Endothelial cell (in vitro differentiated cells): Measurements from ENCODE around the gene SDHAF3. TPM values are rescaled to one million over a fixed set of nuclear protein-coding genes. Genes with fewer than 3 reads are reported as not detected.

Source experiments
- DNase-seq: peaks from one replicate; pipeline ENCODE4 v3.0.0; 2021; ENCODE audit warnings: low spot score
- H3K27ac Mint-ChIP-seq: one replicate; pipeline ENCODE4 v1.8.0; 2021; ENCODE audit warnings: mixed read lengths, inconsistent platforms; ENCODE audit not compliant: unreplicated experiment
- H3K27me3 Mint-ChIP-seq: one replicate; pipeline ENCODE4 v1.8.0; 2021; ENCODE audit warnings: mild to moderate bottlenecking, moderate library complexity, mixed read lengths, inconsistent platforms; ENCODE audit not compliant: unreplicated experiment
- H3K36me3 Mint-ChIP-seq: one replicate; pipeline ENCODE4 v1.8.0; 2021; ENCODE audit warnings: mild to moderate bottlenecking, low read depth, mixed read lengths, inconsistent platforms; ENCODE audit not compliant: unreplicated experiment
- H3K4me1 Mint-ChIP-seq: one replicate; pipeline ENCODE4 v1.8.0; 2021; ENCODE audit warnings: mild to moderate bottlenecking, mixed read lengths, inconsistent platforms; ENCODE audit not compliant: unreplicated experiment
- H3K4me3 Mint-ChIP-seq: one replicate; pipeline ENCODE4 v1.8.0; 2021; ENCODE audit warnings: mild to moderate bottlenecking, mixed read lengths, inconsistent platforms; ENCODE audit not compliant: unreplicated experiment
- H3K9me3 Mint-ChIP-seq: one replicate; pipeline ENCODE4 v1.8.0; 2021; ENCODE audit warnings: mixed read lengths, inconsistent platforms; ENCODE audit not compliant: unreplicated experiment
- CTCF ChIP-seq: fragments of 200-600 bp; sonication (generic); IDR thresholded peaks from one replicate; pipeline ENCODE4 v1.5.0; 2021; ENCODE audit warnings: antibody characterized with exemption; ENCODE audit not compliant: unreplicated experiment
- total RNA-seq: library from RNA; stranded (reverse); fragmentation: NEBNext Ultra II Directional; extraction: Animal tissue kit (Norgen Biotek cat#: 25700); gene quantifications from one replicate; pipeline ENCODE4 v1.2.1, GENCODE V29; 2021; ENCODE audit not compliant: unreplicated experiment

SDHAF3 gene
- total RNA-seq, 1 donor from 2014 or later = 6.7 TPM

GRCh38 chr7:97096037-97096436, 21.5 kb upstream of the SDHAF3 start:
- no peak overlapping the region for H3K4me3 Mint-ChIP-seq
- DNase-seq = no peak
- no peaks in the 10 kb centered on the region for H3K27me3 Mint-ChIP-seq
- no peak for TF ChIP-seq CTCF
- H3K36me3 Mint-ChIP-seq = no peaks in the 10 kb centered on the region
- no peak overlapping the region for H3K27ac Mint-ChIP-seq
- H3K9me3 Mint-ChIP-seq = no peaks in the 10 kb centered on the region
- H3K4me1 Mint-ChIP-seq = no peaks in the 10 kb centered on the region

GRCh38 chr7:97096661-97097060, 20.8 kb upstream of the SDHAF3 start:
- DNase-seq = no peak
- H3K4me3 Mint-ChIP-seq = no peak overlapping the region
- no peak overlapping the region for H3K27ac Mint-ChIP-seq
- H3K4me1 Mint-ChIP-seq = no peaks in the 10 kb centered on the region
- H3K9me3 Mint-ChIP-seq = no peaks in the 10 kb centered on the region
- TF ChIP-seq CTCF = no peak
- H3K27me3 Mint-ChIP-seq = no peaks in the 10 kb centered on the region
- H3K36me3 Mint-ChIP-seq = no peaks in the 10 kb centered on the region

- H3K36me3 Mint-ChIP-seq = no peaks in the 10 kb centered on the region
- peak; percentile 90 for DNase-seq
These were observed 12.7 kb upstream of the SDHAF3 start for GRCh38 chr7:97104719-97105238.

GRCh38 chr7:97107192-97107800, 10.2 kb upstream of the SDHAF3 start:
- Mint-ChIP-seq H3K4me3 (no peak overlapping the region), H3K27me3 (no peaks in the 10 kb centered on the region), H3K36me3 (no peaks in the 10 kb centered on the region), H3K27ac (no peak overlapping the region), H3K9me3 (peaks cover 8% of the 10 kb centered on the region), H3K4me1 (no peaks in the 10 kb centered on the region)
- no peak for DNase-seq
- TF ChIP-seq CTCF = no peak

More at GRCh38 chr7:97104719-97105238, 12.7 kb upstream of the SDHAF3 start:
- no peaks in the 10 kb centered on the region for H3K4me1 Mint-ChIP-seq
- TF ChIP-seq CTCF = peak; percentile 71
- no peak overlapping the region for H3K4me3 Mint-ChIP-seq
- no peak overlapping the region for H3K27ac Mint-ChIP-seq
- peaks cover 8% of the 10 kb centered on the region for H3K9me3 Mint-ChIP-seq
- H3K27me3 Mint-ChIP-seq = no peaks in the 10 kb centered on the region

- no peak for TF ChIP-seq CTCF
- no peaks in the 10 kb centered on the region for H3K27me3 Mint-ChIP-seq
- no peak for DNase-seq
- H3K36me3 Mint-ChIP-seq = no peaks in the 10 kb centered on the region
- H3K4me3 Mint-ChIP-seq = no peak overlapping the region
- peaks cover 18% of the 10 kb centered on the region for H3K4me1 Mint-ChIP-seq
- H3K27ac Mint-ChIP-seq = no peak overlapping the region
- H3K9me3 Mint-ChIP-seq = no peaks in the 10 kb centered on the region
These were observed 1.2 kb upstream of the SDHAF3 start for GRCh38 chr7:97116308-97116707.
